Mucosa of stomach (tissue), 1 donor: Measurements from ENCODE around the gene GPRIN1.

Source experiments
- H3K27me3 ChIP-seq: one replicate; pipeline ENCODE4 v1.7.0; 2013; ENCODE audit warnings: mild to moderate bottlenecking, low read length; ENCODE audit not compliant: control insufficient read depth, insufficient read depth
- H3K36me3 ChIP-seq: one replicate; pipeline ENCODE4 v1.7.0; 2013; ENCODE audit warnings: low read length; ENCODE audit not compliant: control insufficient read depth, insufficient read depth
- H3K4me1 ChIP-seq: one replicate; pipeline ENCODE4 v1.7.0; 2013; ENCODE audit warnings: mild to moderate bottlenecking, low read length; ENCODE audit not compliant: control insufficient read depth, insufficient read depth
- H3K4me3 ChIP-seq: one replicate; pipeline ENCODE4 v1.7.0; 2013; ENCODE audit warnings: low read length
- H3K9ac ChIP-seq: one replicate; pipeline ENCODE4 v1.7.0; 2013; ENCODE audit warnings: mild to moderate bottlenecking, low read length, moderate library complexity
- H3K9me3 ChIP-seq: one replicate; pipeline ENCODE4 v1.7.0; 2013; ENCODE audit warnings: mild to moderate bottlenecking, low read length, moderate library complexity; ENCODE audit not compliant: control insufficient read depth
- donor health status: Pancreatic carcinoma.

Gene GPRIN1

DNA sequence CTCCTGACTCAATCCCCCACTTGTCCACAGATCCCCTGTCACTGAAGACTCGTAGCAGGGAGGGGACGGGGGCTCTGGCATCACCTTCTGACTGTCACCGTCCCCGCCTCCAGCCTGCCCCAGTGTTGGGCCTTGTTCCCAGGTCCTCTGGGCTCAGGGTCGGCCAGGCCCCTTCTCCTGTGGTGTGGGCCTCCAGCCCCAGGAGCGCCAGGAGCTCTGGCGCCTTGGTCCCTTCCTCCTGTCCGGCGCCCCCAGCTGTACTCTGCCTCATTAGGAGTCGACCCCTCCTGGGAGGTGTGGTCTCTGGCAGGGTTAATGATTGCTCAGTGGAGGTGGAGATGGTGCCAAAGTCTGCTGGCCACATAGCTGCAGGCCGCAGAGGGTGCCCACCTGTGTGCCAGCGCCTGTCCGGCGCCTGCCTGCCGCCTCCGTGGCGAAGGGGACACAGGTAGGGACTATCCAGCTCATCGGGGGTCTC, 61.0 kb downstream of the GPRIN1 start, which contains the start of gene CDHR2:
Gene CDHR2 (plus strand): TSS at position 376 of the 478 bp plus-strand sequence. CDS start 16,011 bp downstream, outside the sequence.
- Histone ChIP-seq H3K9me3 (no peaks in the 10 kb centered on the region), H3K4me1 (peaks cover 71% of the 10 kb centered on the region), H3K4me3 (peak within 1 kb of the TSS; percentile 74), H3K36me3 (no peaks in the 10 kb centered on the region), H3K9ac (peak within 1 kb of the TSS; percentile 87), H3K27me3 (peaks cover 5% of the 10 kb centered on the region)

DNA sequence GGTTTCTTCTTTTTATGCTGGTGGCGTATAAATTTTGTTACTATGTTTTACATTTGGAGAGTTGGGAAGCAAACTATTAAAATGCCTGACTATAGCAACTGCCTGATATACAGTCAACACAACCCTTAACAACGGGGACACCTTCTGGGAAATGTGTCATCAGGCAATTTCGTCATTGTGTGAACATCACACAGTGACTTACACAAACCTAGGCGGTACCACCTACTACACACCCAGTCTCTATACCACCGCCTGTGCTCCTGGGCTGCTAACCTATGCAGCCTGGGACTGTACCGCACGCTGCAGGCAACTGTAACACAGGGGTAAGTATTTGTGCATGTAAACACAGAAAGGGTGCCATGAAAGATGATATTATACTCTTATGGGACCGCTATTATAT, 62.2 kb downstream of the GPRIN1 start:
- no peak overlapping the region for H3K4me3 ChIP-seq
- H3K4me1 ChIP-seq: peaks cover 60% of the 10 kb centered on the region
- peak overlapping the region; percentile 68 for H3K9ac ChIP-seq
- peaks cover 5% of the 10 kb centered on the region for H3K27me3 ChIP-seq
- no peaks in the 10 kb centered on the region for H3K9me3 ChIP-seq
- H3K36me3 ChIP-seq: no peaks in the 10 kb centered on the region
